Left lung (tissue), 10 donors: ENCODE data around the gene LARP4. TPM values are rescaled to one million over a fixed set of nuclear protein-coding genes. Genes with fewer than 3 reads are reported as not detected.

Source experiments
- ATAC-seq: fragments of 200-7000 bp; cut with Tn5 transposase; one replicate; pipeline ENCODE4 v1.9.1; 2020; ENCODE audit warnings: moderate library complexity
- DNase-seq, 4 donors: peaks; one replicate each; pipeline ENCODE4 v3.0.0-alpha.2; 2013 to 2020
- H3K27ac ChIP-seq, 2 donors: fragments of 200-600 bp; sonication (generic) in 1 of 2; one replicate each; pipeline versions ENCODE4 v1.5.0 to v1.8.0; 2020 to 2021
- H3K27me3 ChIP-seq, 2 donors: fragments of 200-600 bp; sonication (generic) in 1 of 2; one replicate each; pipeline versions ENCODE4 v1.5.0 to v1.8.0; 2020 to 2021
- H3K36me3 ChIP-seq, 2 donors: fragments of 200-600 bp; sonication (generic) in 1 of 2; one replicate each; pipeline versions ENCODE4 v1.5.0 to v1.8.0; 2020 to 2021
- H3K4me1 ChIP-seq, 2 donors: fragments of 200-600 bp; one replicate each; pipeline ENCODE4 v1.8.0; 2021
- H3K4me3 ChIP-seq, 2 donors: fragments of 200-600 bp; sonication (generic) in 1 of 2; one replicate each; pipeline versions ENCODE4 v1.5.0 to v1.8.0; 2020 to 2021; ENCODE audit warnings: mild to moderate bottlenecking in 1 of 2
- H3K9me3 ChIP-seq, 2 donors: fragments of 200-600 bp; sonication (generic) in 1 of 2; one replicate each; pipeline versions ENCODE4 v1.5.0 to v1.8.0; 2020 to 2021
- CTCF ChIP-seq, 2 donors: fragments of 200-600 bp; sonication (generic) in 1 of 2; IDR thresholded peaks; one replicate each; pipeline versions ENCODE4 v1.5.0 to v1.8.0; 2021; ENCODE audit warnings: antibody characterized with exemption in 2 of 2
- intact Hi-C, 2 donors: fragments of 100-400 bp; cut with DNase I; formaldehyde crosslinking; loops; one replicate each; pipeline versions ENCODE4 v1.11.2 to v1.14.2; 2022
- polyA plus RNA-seq, 6 donors: library from polyadenylated mRNA; unstranded; fragments of 120-200 nt; gene quantifications; one replicate each; pipeline ENCODE4 v1.2.1, GENCODE V29; 2013; ENCODE audit not compliant: insufficient read length in 6 of 6
- total RNA-seq, 2 donors: library from RNA; stranded (reverse); fragmentation: NEBNext Ultra II Directional; extraction: Animal tissue kit (Norgen Biotek cat#: 25700); gene quantifications; one replicate each; pipeline ENCODE4 v1.2.1, GENCODE V29; 2021
- donor health status: DM: no; HTN: yes; CAD: no.
- donor health status: DM: no; HTN: no; CAD: no.

The LARP4 gene
- total and polyA plus RNA-seq, 8 donors: 27.5 to 65.4 (median 32.0) TPM

- ATAC-seq: no peak
- no peak for TF ChIP-seq CTCF (IDR thresholded peaks at IDR 0.05)
- H3K4me1 ChIP-seq: peaks cover 11 to 24% of the 10 kb centered on the region in 2 donors
- H3K27ac ChIP-seq: no peak overlapping the region
- H3K9me3 ChIP-seq: no peaks in the 10 kb centered on the region
- intact Hi-C loops: no loop called here
- no peak overlapping the region for H3K4me3 ChIP-seq
- no peaks in the 10 kb centered on the region for H3K27me3 ChIP-seq
- DNase-seq: no peak
- no peaks in the 10 kb centered on the region for H3K36me3 ChIP-seq
Measured at GRCh38 chr12:50398931-50399330, 1.8 kb upstream of the LARP4 start.

GRCh38 chr12:50400104-50400637 is 514 bp upstream of the LARP4 start:
- DNase-seq (no peak), ATAC-seq (no peak)
- peak overlapping the region; percentile 72 to 89 for H3K4me3 ChIP-seq
- H3K36me3 ChIP-seq: no peaks in the 10 kb centered on the region
- H3K9me3 ChIP-seq: no peaks in the 10 kb centered on the region
- intact Hi-C loops: no loop called here
- no peak for TF ChIP-seq CTCF (IDR thresholded peaks at IDR 0.05)
- H3K4me1 ChIP-seq: peaks cover 11 to 30% of the 10 kb centered on the region in 2 donors
- peak overlapping the region; percentile 92 for H3K27ac ChIP-seq
- no peaks in the 10 kb centered on the region for H3K27me3 ChIP-seq

GRCh38 chr12:50401500-50402081 is 906 bp downstream of the LARP4 start:
- Histone ChIP-seq H3K27ac (peak overlapping the region; percentile 92), H3K9me3 (no peaks in the 10 kb centered on the region), H3K36me3 (no peaks in the 10 kb centered on the region), H3K27me3 (no peaks in the 10 kb centered on the region), H3K4me3 (peak overlapping the region; percentile 72 to 89), H3K4me1 (peaks cover 11 to 39% of the 10 kb centered on the region in 2 donors)
- ATAC-seq (peak; percentile 39), DNase-seq (peak in 2 of 4 donors; percentile 33 to 55)
- TF ChIP-seq CTCF (IDR thresholded peaks at IDR 0.05): no peak
- intact Hi-C loops: no loop called here

GRCh38 chr12:50402264-50403000 is 1.7 kb downstream of the LARP4 start:
- Histone ChIP-seq H3K36me3 (no peaks in the 10 kb centered on the region), H3K27ac (peak overlapping the region; percentile 92), H3K4me3 (peak overlapping the region; percentile 72 to 89), H3K4me1 (peaks cover 11 to 41% of the 10 kb centered on the region in 2 donors), H3K9me3 (no peaks in the 10 kb centered on the region), H3K27me3 (no peaks in the 10 kb centered on the region)
- peak; percentile 8 for ATAC-seq
- DNase-seq: peak in 1 of 4 donors; percentile 16
- TF ChIP-seq CTCF (IDR thresholded peaks at IDR 0.05): no peak
- intact Hi-C loops: no loop called here

GRCh38 chr12:50403001-50403440 is 2.3 kb downstream of the LARP4 start:
- TF ChIP-seq CTCF (IDR thresholded peaks at IDR 0.05): no peak
- ATAC-seq (no peak), DNase-seq (no peak)
- intact Hi-C loops: no loop called here
- H3K9me3 ChIP-seq: no peaks in the 10 kb centered on the region
- peak overlapping the region in 1 of 2 donors; percentile 89 for H3K4me3 ChIP-seq
- no peaks in the 10 kb centered on the region for H3K27me3 ChIP-seq
- peaks cover 11 to 41% of the 10 kb centered on the region in 2 donors for H3K4me1 ChIP-seq
- peak overlapping the region; percentile 92 for H3K27ac ChIP-seq
- H3K36me3 ChIP-seq: no peaks in the 10 kb centered on the region
